GM19238 (cell line): ENCODE measurements around the gene SNED1.

Source experiments
- DNase-seq: peaks from one replicate; pipeline ENCODE4 v3.0.0; 2011; ENCODE audit warnings: low spot score; ENCODE audit not compliant: insufficient read length

SNED1 gene

DNA sequence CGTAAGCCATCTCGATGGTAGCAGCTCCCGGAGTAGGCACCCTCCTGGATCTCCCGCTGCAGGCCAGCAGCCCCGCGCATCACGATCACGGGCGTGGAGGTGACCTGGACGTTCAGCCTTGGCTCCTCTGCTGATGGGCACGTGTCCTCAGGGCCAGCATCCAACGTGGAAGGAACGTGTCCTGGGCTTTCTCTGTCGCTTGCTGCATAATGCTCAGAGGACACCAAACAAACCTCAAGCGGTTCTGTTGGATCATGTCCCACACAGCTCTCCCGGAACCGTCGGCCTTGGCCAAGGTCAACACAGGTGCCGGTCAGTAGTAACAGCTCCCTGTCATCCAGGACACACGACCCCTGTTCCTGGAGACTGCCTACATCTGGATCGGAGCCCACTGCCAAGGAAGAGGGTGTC lies 127.8 kb downstream of the SNED1 start:
- no peak for DNase-seq

GRCh38 chr2:241126771-241127202 lies 128.4 kb downstream of the SNED1 start:
- DNase-seq, result no peak

DNA sequence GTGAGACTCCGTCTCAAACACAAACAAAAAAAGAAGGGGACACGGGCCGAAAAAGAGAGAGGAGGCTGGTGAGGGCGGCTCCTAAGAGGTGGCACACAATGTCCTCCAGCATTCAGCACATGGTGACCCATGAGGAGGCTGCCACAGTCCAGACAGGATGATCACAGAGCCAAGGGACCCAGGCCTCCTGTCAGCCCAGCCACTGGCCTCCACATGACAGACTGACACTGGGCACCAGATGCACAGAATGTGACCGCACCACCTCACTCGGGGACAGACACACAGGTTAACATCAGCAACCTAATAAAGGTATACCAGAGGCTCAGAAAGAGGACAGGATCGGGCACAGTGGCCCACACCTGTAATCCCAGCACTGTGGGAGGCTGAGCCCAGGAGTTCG lies 129.8 kb downstream of the SNED1 start:
- DNase-seq, result no peak

DNA sequence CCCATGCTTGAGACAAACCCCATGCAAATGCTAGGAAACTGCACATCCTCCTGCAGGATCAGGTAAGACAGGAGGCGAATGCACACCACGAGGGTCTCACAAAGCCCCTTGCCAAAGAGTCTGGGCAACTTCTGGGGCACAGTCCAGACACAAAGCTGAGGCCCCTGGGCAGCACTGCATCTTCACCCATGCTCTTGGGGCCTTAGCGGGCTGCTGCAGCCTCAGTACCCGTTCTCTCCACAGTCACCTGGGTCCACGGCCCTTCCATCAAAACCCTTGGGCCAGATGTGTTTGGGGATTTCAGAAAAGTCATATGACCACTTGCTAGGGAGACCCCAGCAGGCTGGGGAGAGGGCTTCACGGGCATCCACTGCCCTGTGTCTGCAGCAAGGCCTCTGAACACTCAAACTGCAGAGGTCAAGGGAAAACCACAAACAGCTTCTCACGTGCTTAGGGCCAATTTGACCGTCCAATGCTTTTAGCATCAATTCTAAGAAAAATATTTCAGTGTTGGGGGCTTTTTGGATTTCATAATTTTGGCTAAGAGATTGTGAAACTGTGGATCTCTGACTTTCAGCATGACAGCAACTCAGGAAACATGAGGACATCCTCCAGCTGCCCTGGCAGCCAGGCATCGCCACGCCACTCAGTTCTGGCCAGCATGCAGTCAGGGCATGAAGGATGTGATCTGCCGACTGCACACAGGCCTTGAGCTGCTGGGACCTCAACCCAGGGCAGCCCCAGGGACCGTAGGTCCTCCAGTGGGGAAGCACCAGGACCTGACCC lies 130.9 kb downstream of the SNED1 start:
- DNase-seq, result no peak

GRCh38 chr2:241130316-241130715 lies 131.9 kb downstream of the SNED1 start:
- no peak for DNase-seq

- DNase-seq, result no peak
Observed at GRCh38 chr2:241131531-241131930, 133.1 kb downstream of the SNED1 start.

- no peak for DNase-seq
Observed at GRCh38 chr2:241132538-241133435, 134.4 kb downstream of the SNED1 start.

DNA sequence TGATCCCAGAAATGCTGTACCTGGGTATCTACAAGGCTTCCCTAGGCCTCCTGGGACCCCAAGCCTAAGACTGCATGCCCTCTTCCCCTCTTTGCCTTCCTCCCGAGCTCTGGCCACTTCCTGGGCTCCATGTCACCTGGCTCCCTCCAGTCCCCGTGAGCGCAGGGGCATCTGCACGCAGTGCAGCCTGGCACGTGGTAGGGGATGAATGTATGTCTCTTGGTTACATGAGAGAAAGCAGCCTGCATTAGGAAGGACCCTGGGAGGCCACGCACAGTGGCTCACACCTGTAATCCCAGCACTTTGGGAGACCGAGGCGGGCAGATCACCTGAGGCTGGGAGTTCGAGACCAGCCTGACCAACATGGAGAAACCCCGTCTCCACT lies 135.0 kb downstream of the SNED1 start:
- DNase-seq, result no peak

GRCh38 chr2:241134711-241135110 lies 136.3 kb downstream of the SNED1 start:
- no peak for DNase-seq

GRCh38 chr2:241135737-241136136 lies 137.3 kb downstream of the SNED1 start:
- DNase-seq, result no peak

DNA sequence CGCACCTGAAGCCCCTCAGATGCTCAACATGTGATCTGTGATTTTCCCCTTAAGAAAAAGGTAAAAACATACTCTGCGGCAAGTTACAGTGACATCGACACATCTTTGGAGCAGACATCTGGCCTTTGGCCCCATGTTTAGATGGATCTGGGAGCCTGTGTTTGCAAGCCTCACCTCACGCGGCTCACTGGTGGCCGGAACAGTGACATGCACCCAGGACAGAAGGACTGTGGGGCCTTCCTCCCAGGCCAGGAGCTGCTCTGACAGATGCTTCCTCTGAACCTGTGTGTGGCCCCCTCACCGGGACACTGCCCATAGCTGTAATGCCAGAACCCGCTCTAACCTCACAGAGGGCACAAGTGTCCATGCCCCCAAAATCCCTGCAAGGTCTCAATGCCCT lies 137.8 kb downstream of the SNED1 start:
- DNase-seq, result no peak

GRCh38 chr2:241136661-241137260 lies 138.3 kb downstream of the SNED1 start:
- DNase-seq, result no peak

DNA sequence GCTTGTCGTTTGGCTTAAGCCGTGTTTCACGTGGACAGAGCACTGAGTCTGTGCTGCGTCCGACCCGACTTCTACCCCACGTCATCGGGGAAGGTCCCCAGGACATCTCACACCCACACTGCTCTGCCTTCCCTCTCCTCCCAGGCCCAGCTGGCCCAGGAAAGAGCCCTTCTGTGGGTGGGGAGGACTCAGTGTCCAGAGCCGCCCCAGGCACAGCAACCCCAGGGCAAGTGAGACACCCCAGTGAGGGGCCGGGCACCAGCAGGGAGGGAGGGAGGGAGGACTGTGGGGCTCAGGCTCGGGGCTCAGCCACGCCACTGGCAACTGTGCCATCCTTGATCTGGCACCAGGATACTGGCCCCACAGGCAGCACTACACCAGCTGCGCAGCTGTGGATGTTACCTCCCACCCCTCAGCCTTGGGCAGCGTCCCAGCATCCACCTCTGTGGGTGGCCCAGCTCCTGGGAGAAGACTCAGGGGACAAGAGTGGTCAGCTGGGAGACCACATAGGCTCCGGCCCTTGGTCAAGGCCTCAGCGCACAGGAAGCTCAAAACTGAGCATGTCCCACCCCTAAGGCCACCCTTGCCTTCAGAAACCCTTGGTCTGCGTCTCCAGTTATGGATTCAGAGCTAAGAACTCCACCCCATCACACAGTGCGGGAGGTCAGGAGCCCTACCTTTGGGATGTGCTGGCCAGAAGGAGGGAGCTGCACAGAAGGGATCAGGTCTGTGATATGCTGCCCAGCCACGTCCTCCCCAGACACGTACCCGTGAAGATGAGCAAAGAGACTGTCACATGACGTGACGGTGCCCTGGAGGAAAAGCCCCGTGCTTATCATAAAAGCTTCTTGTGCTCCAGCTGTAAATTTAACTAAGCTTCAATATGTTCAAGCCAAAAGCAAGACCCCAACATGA lies 139.1 kb downstream of the SNED1 start:
- DNase-seq, result no peak

- DNase-seq, result no peak
Observed at GRCh38 chr2:241138471-241138870, 140.1 kb downstream of the SNED1 start.

GRCh38 chr2:241139531-241140444 lies 141.4 kb downstream of the SNED1 start:
- no peak for DNase-seq

GRCh38 chr2:241140445-241140840 lies 142.0 kb downstream of the SNED1 start:
- no peak for DNase-seq

- DNase-seq, result no peak
Observed at GRCh38 chr2:241141214-241141770, 142.9 kb downstream of the SNED1 start.

- no peak for DNase-seq
Observed at GRCh38 chr2:241142063-241142462, 143.6 kb downstream of the SNED1 start.

GRCh38 chr2:241142593-241142992 lies 144.2 kb downstream of the SNED1 start:
- DNase-seq, result no peak
